IMR-90 (cell line): ENCODE results near the gene RAB20. TPM values are rescaled to one million over a fixed set of nuclear protein-coding genes. Genes with fewer than 3 reads are reported as not detected.

Source experiments
- ATAC-seq: fragments of 200-7000 bp; cut with Tn5 transposase; 2 replicates; pipeline ENCODE4 v1.9.1; 2020; ENCODE audit warnings: low read depth, mild to moderate bottlenecking, moderate library complexity
- BruUV-seq: library from RNA; stranded (reverse); fragments of 400-500 nt; replicated peaks from 2 replicates; lab custom pipeline; 2021; lab: Mats Ljungman, UMichigan
- CTCF ChIA-PET: fragments of 300-600 bp; formaldehyde crosslinking; extraction: SDS; loops from one replicate; lab custom pipeline; 2021; ENCODE audit warnings: antibody characterized with exemption; lab: Yijun Ruan, JAX
- POLR2A ChIA-PET: fragments of 300-600 bp; sonication (Branson Sonifier 250); formaldehyde crosslinking; loops from one replicate; lab custom pipeline; 2022; ENCODE audit warnings: antibody characterized with exemption; ENCODE audit not compliant: unreplicated experiment; lab: Charles Lee
- DNase-seq: peaks from one replicate; pipeline ENCODE4 v3.0.0; 2013
- H2AFZ ChIP-seq: replicated peaks from 2 replicates; pipeline ENCODE3; 2013; ENCODE audit warnings: low read length, mild to moderate bottlenecking; ENCODE audit not compliant: poor library complexity
- H2AK5ac ChIP-seq: 2 replicates; pipeline ENCODE4 v1.6.1; 2013; ENCODE audit warnings: low read depth, low read length, inconsistent platforms
- H2AK9ac ChIP-seq: replicated peaks from 2 replicates; pipeline ENCODE3; 2013; ENCODE audit warnings: mild to moderate bottlenecking, low read depth, low read length, moderate library complexity; ENCODE audit not compliant: poor library complexity
- H2BK120ac ChIP-seq: 2 replicates; pipeline ENCODE4 v1.6.1; 2013; ENCODE audit warnings: low read depth, low read length, inconsistent platforms
- H2BK15ac ChIP-seq: 3 replicates; pipeline ENCODE4 v1.6.1; 2013; ENCODE audit warnings: low read depth, low read length, inconsistent platforms
- H2BK20ac ChIP-seq: 2 replicates; pipeline ENCODE4 v1.6.1; 2013; ENCODE audit warnings: low read depth, mild to moderate bottlenecking, inconsistent platforms, low read length, moderate library complexity
- H2BK5ac ChIP-seq: 2 replicates; pipeline ENCODE4 v1.6.1; 2013; ENCODE audit warnings: mild to moderate bottlenecking, low read depth, low read length, inconsistent platforms; ENCODE audit not compliant: poor library complexity, severe bottlenecking
- H3K14ac ChIP-seq: replicated peaks from 2 replicates; pipeline ENCODE4 v1.6.1; 2013; ENCODE audit warnings: low read depth, low read length, inconsistent platforms
- H3K18ac ChIP-seq: 2 replicates; pipeline ENCODE4 v1.6.1; 2013; ENCODE audit warnings: low read depth, low read length, control low read depth
- H3K23ac ChIP-seq: 2 replicates; pipeline ENCODE4 v1.6.1; 2013; ENCODE audit warnings: low read depth, low read length, inconsistent platforms
- H3K27ac ChIP-seq: 2 replicates; pipeline ENCODE4 v1.5.1; 2013; ENCODE audit warnings: mild to moderate bottlenecking, control low read depth, low read length; ENCODE audit not compliant: insufficient read depth
- H3K27me3 ChIP-seq: 2 replicates; pipeline ENCODE4 v1.6.1; 2013; ENCODE audit warnings: low read length; ENCODE audit not compliant: control insufficient read depth, insufficient read depth
- H3K36me3 ChIP-seq: 2 replicates; pipeline ENCODE4 v1.6.1; 2013; ENCODE audit warnings: low read length, mixed read lengths; ENCODE audit not compliant: control insufficient read depth, insufficient read depth
- H3K4ac ChIP-seq: 2 replicates; pipeline ENCODE4 v1.6.1; 2013; ENCODE audit warnings: low read depth, low read length, inconsistent platforms
- H3K4me1 ChIP-seq: 2 replicates; pipeline ENCODE4 v1.6.1; 2013; ENCODE audit warnings: low read length, mixed read lengths; ENCODE audit not compliant: control insufficient read depth, insufficient read depth
- H3K4me2 ChIP-seq: 2 replicates; pipeline ENCODE4 v1.6.1; 2013; ENCODE audit warnings: low read depth, mild to moderate bottlenecking, control low read depth, low read length, moderate library complexity
- H3K4me3 ChIP-seq: 2 replicates; pipeline ENCODE4 v1.5.1; 2013; ENCODE audit warnings: low read depth, mild to moderate bottlenecking, control low read depth, low read length, moderate library complexity; ENCODE audit not compliant: insufficient read depth
- H3K56ac ChIP-seq: 2 replicates; pipeline ENCODE4 v1.6.1; 2013; ENCODE audit warnings: low read length, inconsistent platforms; ENCODE audit not compliant: insufficient read depth; ENCODE audit errors: extremely low read depth
- H3K79me1 ChIP-seq, 2 experiments: 2 replicates each; pipeline ENCODE4 v1.6.1; 2013; ENCODE audit warnings: low read length in 2 of 2, inconsistent platforms in 1 of 2, low read depth in 1 of 2
- H3K9ac ChIP-seq: 2 replicates; pipeline ENCODE4 v1.6.1; 2013; ENCODE audit warnings: low read depth, low read length, control low read depth
- H3K9me1 ChIP-seq: 2 replicates; pipeline ENCODE4 v1.6.1; 2013; ENCODE audit warnings: low read length, inconsistent platforms; ENCODE audit not compliant: insufficient read depth
- H3K9me3 ChIP-seq: 2 replicates; pipeline ENCODE4 v1.6.1; 2013; ENCODE audit warnings: low read length; ENCODE audit not compliant: control insufficient read depth, insufficient read depth
- H4K20me1 ChIP-seq: 2 replicates; pipeline ENCODE4 v1.6.1; 2013; ENCODE audit warnings: low read length, inconsistent platforms; ENCODE audit not compliant: insufficient read depth
- H4K5ac ChIP-seq: 2 replicates; pipeline ENCODE4 v1.6.1; 2013; ENCODE audit warnings: mild to moderate bottlenecking, low read depth, low read length, control low read depth
- H4K8ac ChIP-seq, 2 experiments: 2 replicates each; pipeline ENCODE4 v1.6.1; 2013; ENCODE audit warnings: low read depth in 2 of 2, low read length in 2 of 2, control low read depth in 1 of 2, inconsistent platforms in 1 of 2
- H4K91ac ChIP-seq: 2 replicates; pipeline ENCODE4 v1.6.1; 2013; ENCODE audit warnings: low read depth, low read length, inconsistent platforms; ENCODE audit not compliant: insufficient read depth
- CEBPB ChIP-seq: IDR thresholded peaks from 2 replicates; pipeline ENCODE4 v1.6.1; 2012; ENCODE audit warnings: low read depth, low read length, improper control_type of control experiment
- MAFK ChIP-seq: IDR thresholded peaks from 2 replicates; pipeline ENCODE4 v1.6.1; 2012; ENCODE audit warnings: low read depth, low read length, improper control_type of control experiment
- RAD21 ChIP-seq: IDR thresholded peaks from 2 replicates; pipeline ENCODE4 v1.6.1; 2012; ENCODE audit warnings: low read length, improper control_type of control experiment
- WGBS, 2 experiments: methylation state at CpG; one replicate each; pipeline versions ENCODE4 v1.1.5 to v1.1.7; 2013; ENCODE audit warnings: missing lambda C conversion rate in 2 of 2; ENCODE audit not compliant: insufficient read length in 1 of 2; ENCODE audit errors: extremely low coverage in 2 of 2; 5-methylcytosine and 5-hydroxymethylcytosine counted together
- dilution Hi-C: fragments of 300-500 bp; cut with HindIII; formaldehyde crosslinking; loops from one replicate; pipeline ENCODE4 v1.14.3; 2018; ENCODE audit warnings: low sequenced_read_pairs; ENCODE audit not compliant: unreplicated experiment
- in situ Hi-C: fragments of 300-500 bp; cut with MboI; formaldehyde crosslinking; loops from 3 replicates; pipeline ENCODE4 v1.14.3; 2019; ENCODE audit warnings: low sequenced_read_pairs, inconsistent platforms, mixed read lengths
- intact Hi-C: fragments of 100-400 bp; cut with micrococcal nuclease; formaldehyde crosslinking; loops from 2 replicates; pipeline ENCODE4 v1.10.0; 2022
- polyA plus RNA-seq, 3 experiments: library from polyadenylated mRNA; depleted of rRNA; stranded (reverse); fragments of >200 nt; gene quantifications; 2 replicates each; pipeline ENCODE4 v1.2.3, GENCODE V29; 2012; ENCODE audit warnings: low replicate concordance in 1 of 3
- total RNA-seq: library from RNA; depleted of rRNA; stranded (reverse); fragments of >200 nt; gene quantifications from 2 replicates; pipeline ENCODE4 v1.2.3, GENCODE V29; 2012

RAB20 gene
- total and polyA plus RNA-seq, 2 of the 4 experiments (the other 2 are of a cell fraction): 3.8 to 5.1 TPM

DNA sequence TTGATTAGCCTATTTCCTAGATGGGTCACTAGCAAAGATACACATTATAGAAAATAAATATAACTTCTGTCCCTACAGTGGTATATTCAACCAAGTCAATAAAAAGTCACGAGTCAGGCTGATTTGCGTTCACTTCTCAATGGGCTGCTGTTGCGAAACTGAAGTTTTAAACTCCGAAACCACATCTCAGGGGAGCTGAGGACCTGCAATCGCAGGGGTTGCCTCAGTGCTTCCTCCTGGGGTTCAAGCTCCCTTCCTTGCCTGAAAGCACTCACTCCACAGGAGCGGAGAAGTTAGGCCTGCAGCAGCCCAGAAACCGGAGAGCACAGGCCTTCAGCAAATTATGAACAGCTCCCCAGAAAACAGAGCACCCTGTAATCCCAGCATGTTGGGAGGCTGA lies 39.6 kb downstream of the RAB20 start:
- Histone ChIP-seq H4K5ac (no peak overlapping the region), H3K9me3 (no peaks in the 10 kb centered on the region), H4K91ac (no peak overlapping the region), H3K27ac (no peak overlapping the region), H3K18ac (no peak overlapping the region), H2AK5ac (no peak overlapping the region), H2AK9ac (no peak overlapping the region), H3K14ac (no peak overlapping the region), H3K9ac (no peak overlapping the region), H4K20me1 (no peaks in the 10 kb centered on the region; the same call in none of the 2 replicates), H2BK15ac (no peak overlapping the region), H3K27me3 (no peaks in the 10 kb centered on the region), H2BK120ac (no peak overlapping the region), H3K4me1 (no peaks in the 10 kb centered on the region; the same call in 1 of the 2 replicates), H2BK5ac (no peak overlapping the region), H3K9me1 (peaks cover 7% of the 10 kb centered on the region; the same call in 1 of the 2 replicates), H3K4ac (no peak overlapping the region), H3K79me1 (no peaks in the 10 kb centered on the region), H3K56ac (no peak overlapping the region), H3K36me3 (no peaks in the 10 kb centered on the region; the same call in 1 of the 2 replicates), H3K23ac (no peak overlapping the region), H3K4me2 (no peak overlapping the region), H4K8ac (no peak overlapping the region), H3K4me3 (no peak overlapping the region), H2AFZ (no peak overlapping the region), H2BK20ac (no peak overlapping the region)
- ChIA-PET POLR2A (no interaction called here), CTCF (no interaction called here)
- DNase-seq (no peak), ATAC-seq (no peak)
- 85% methylated on average over 4 of the region's 7 CpGs; no CpG with 5 or more reads in 1 of the 2 experiments for WGBS, 2 experiments
- in situ Hi-C loops (no loop called here), dilution Hi-C loops (no loop called here), intact Hi-C loops (no loop called here)
- no TSS peak for BruUV-seq
- TF ChIP-seq CEBPB: peak; percentile 60
- no peak for TF ChIP-seq RAD21
- peak; percentile 24; the same call in 1 of the 2 replicates for TF ChIP-seq MAFK
